AG04449 (cell line): ENCODE data around the gene GGT6.

Source experiments
- CTCF ChIA-PET: fragments of 350-600 bp; formaldehyde crosslinking; extraction: SDS; loops from one replicate; lab custom pipeline; 2021; ENCODE audit warnings: antibody characterized with exemption; lab: Yijun Ruan, JAX
- POLR2A ChIA-PET: fragments of 400-600, 350-600 bp; formaldehyde crosslinking; extraction: SDS; loops from one replicate; lab custom pipeline; 2020; ENCODE audit warnings: antibody characterized with exemption, inconsistent platforms; lab: Yijun Ruan, JAX
- DNase-seq: peaks from one replicate; pipeline ENCODE4 v3.0.0-alpha.2; 2010; ENCODE audit warnings: low read depth, low spot score
- H3K4me3 ChIP-seq: 2 replicates; pipeline ENCODE4 v1.5.1; 2011; ENCODE audit warnings: low read depth, mild to moderate bottlenecking, control low read depth, low read length
- TF ChIP-seq, protein P1 (sequence below): IDR thresholded peaks from one replicate; pipeline ENCODE4 v1.5.1; 2011; ENCODE audit warnings: mild to moderate bottlenecking, moderate library complexity, low read length, control low read depth, inconsistent platforms; ENCODE audit not compliant: insufficient read depth; ENCODE audit errors: missing control alignments

The GGT6 gene

DNA sequence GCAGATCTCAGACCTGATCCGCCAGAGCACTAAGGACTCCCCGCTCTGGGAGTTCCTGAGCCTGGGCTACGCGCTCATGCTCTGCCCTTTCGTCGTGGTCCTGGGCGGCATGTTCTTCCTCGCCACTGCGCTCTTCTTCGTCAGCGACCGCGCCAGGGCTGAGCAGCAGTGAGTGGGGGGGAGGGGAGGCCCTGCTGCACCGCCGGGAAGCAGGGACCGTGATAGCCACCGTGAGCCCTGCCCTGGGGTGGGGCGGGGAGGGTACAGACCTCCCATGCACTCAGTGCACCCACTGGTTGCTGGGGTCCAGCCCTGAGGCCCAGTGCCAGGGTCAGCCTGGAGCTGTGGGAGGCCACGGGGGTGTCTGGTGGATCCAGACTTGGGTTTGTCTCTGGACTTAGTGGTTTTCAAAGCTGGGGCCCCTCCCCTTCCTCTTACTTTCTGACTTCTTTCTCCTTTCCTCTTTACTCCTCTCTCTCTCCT, 24.1 kb downstream of the GGT6 start:
- ChIA-PET POLR2A (interaction anchor here (0.6 kb wide), 1 partner anchor 36 kb away, joined by 4 read pairs; no protein-coding TSS in a partner anchor), CTCF (no interaction called here)
- TF ChIP-seq, protein P1, sequence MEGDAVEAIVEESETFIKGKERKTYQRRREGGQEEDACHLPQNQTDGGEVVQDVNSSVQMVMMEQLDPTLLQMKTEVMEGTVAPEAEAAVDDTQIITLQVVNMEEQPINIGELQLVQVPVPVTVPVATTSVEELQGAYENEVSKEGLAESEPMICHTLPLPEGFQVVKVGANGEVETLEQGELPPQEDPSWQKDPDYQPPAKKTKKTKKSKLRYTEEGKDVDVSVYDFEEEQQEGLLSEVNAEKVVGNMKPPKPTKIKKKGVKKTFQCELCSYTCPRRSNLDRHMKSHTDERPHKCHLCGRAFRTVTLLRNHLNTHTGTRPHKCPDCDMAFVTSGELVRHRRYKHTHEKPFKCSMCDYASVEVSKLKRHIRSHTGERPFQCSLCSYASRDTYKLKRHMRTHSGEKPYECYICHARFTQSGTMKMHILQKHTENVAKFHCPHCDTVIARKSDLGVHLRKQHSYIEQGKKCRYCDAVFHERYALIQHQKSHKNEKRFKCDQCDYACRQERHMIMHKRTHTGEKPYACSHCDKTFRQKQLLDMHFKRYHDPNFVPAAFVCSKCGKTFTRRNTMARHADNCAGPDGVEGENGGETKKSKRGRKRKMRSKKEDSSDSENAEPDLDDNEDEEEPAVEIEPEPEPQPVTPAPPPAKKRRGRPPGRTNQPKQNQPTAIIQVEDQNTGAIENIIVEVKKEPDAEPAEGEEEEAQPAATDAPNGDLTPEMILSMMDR = no peak
- H3K4me3 ChIP-seq = no peak overlapping the region
- DNase-seq = no peak

- no peak overlapping the region for H3K4me3 ChIP-seq
- DNase-seq = no peak
- TF ChIP-seq, protein P1 = no peak
- ChIA-PET POLR2A (no interaction called here), CTCF (no interaction called here)
Measured at GRCh38 chr17:4535667-4536258, 24.6 kb downstream of the GGT6 start.

- TF ChIP-seq, protein P1 = no peak
- ChIA-PET CTCF (interaction anchor here (0.8 kb wide), 1 partner anchor 30 kb away, joined by 3 read pairs; no protein-coding TSS in a partner anchor), POLR2A (interaction anchor here (0.8 kb wide), 1 partner anchor 10 kb away, joined by 5 read pairs; no protein-coding TSS in a partner anchor)
- no peak for DNase-seq
- H3K4me3 ChIP-seq = no peak overlapping the region
Measured at GRCh38 chr17:4534928-4535666, 25.3 kb downstream of the GGT6 start.

GRCh38 chr17:4534515-4534914, 25.9 kb downstream of the GGT6 start:
- POLR2A ChIA-PET = interaction anchor here (0.8 kb wide), 1 partner anchor 10 kb away, joined by 5 read pairs; no protein-coding TSS in a partner anchor

GRCh38 chr17:4533523-4534504, 26.6 kb downstream of the GGT6 start:
- ChIA-PET POLR2A (no interaction called here), CTCF (no interaction called here)
- DNase-seq = no peak
- no peak overlapping the region for H3K4me3 ChIP-seq
- TF ChIP-seq, protein P1 = no peak

More at GRCh38 chr17:4534515-4534914, 25.9 kb downstream of the GGT6 start:
- TF ChIP-seq, protein P1 = no peak
- no peak overlapping the region for H3K4me3 ChIP-seq
- no peak for DNase-seq
- CTCF ChIA-PET = interaction anchor here (0.8 kb wide), 1 partner anchor 31 kb away, joined by 3 read pairs; no protein-coding TSS in a partner anchor
